ENCODE data around the gene ARPC1A.

- no peak for TF ChIP-seq CTCF (IDR thresholded peaks at IDR 0.05; ENCODE audit: low read length)
- TF ChIP-seq EZH2 (IDR thresholded peaks at IDR 0.05; ENCODE audit: borderline replicate concordance, low read length): no peak
Measured at GRCh38 chr7:99371376-99371920, 45.8 kb downstream of the ARPC1A start.

Data from OCI-LY1 (cell line).